Measurements from ENCODE around the gene STAT1. TPM values are rescaled to one million over a fixed set of nuclear protein-coding genes. Genes with fewer than 3 reads are reported as not detected.

The STAT1 gene
- polyA plus RNA-seq, 1 donor from 2014 or later: 73.8 TPM

- peaks cover 0 to 2% (median 0%) of the 10 kb centered on the region in 3 donors for H3K9me3 Mint-ChIP-seq
- no peaks in the 10 kb centered on the region for H3K36me3 Mint-ChIP-seq
- H3K27me3 Mint-ChIP-seq: no peaks in the 10 kb centered on the region
- H3K4me1 Mint-ChIP-seq: peaks cover 4 to 10% (median 9%) of the 10 kb centered on the region in 3 donors
- H3K27ac Mint-ChIP-seq: no peak overlapping the region
- H3K4me3 Mint-ChIP-seq: no peak overlapping the region
Observed at GRCh38 chr2:191020221-191020741, 6.3 kb upstream of the STAT1 start.

GRCh38 chr2:191019376-191019775, 5.4 kb upstream of the STAT1 start:
- Mint-ChIP-seq H3K27me3 (no peaks in the 10 kb centered on the region), H3K4me1 (peaks cover 4 to 10% (median 9%) of the 10 kb centered on the region in 3 donors), H3K4me3 (no peak overlapping the region), H3K36me3 (no peaks in the 10 kb centered on the region), H3K27ac (no peak overlapping the region), H3K9me3 (peaks cover 0 to 2% (median 0%) of the 10 kb centered on the region in 3 donors)

GRCh38 chr2:191018643-191019119, 4.7 kb upstream of the STAT1 start:
- Mint-ChIP-seq H3K4me1 (peaks cover 4 to 10% (median 9%) of the 10 kb centered on the region in 3 donors), H3K4me3 (peak overlapping the region in 3 of 4 donors; percentile 13 to 79 (median 52)), H3K27me3 (no peaks in the 10 kb centered on the region), H3K9me3 (peaks cover 0 to 2% (median 0%) of the 10 kb centered on the region in 3 donors), H3K36me3 (no peaks in the 10 kb centered on the region), H3K27ac (peak overlapping the region in 2 of 3 donors; percentile 74 to 78)

GRCh38 chr2:191018048-191018447, 4.1 kb upstream of the STAT1 start:
- no peaks in the 10 kb centered on the region for H3K27me3 Mint-ChIP-seq
- peak overlapping the region in 1 of 4 donors; percentile 79 for H3K4me3 Mint-ChIP-seq
- no peaks in the 10 kb centered on the region for H3K36me3 Mint-ChIP-seq
- H3K27ac Mint-ChIP-seq: peak overlapping the region in 1 of 3 donors; percentile 78
- peaks cover 0 to 2% (median 0%) of the 10 kb centered on the region in 3 donors for H3K9me3 Mint-ChIP-seq
- peaks cover 4 to 10% (median 9%) of the 10 kb centered on the region in 3 donors for H3K4me1 Mint-ChIP-seq

GRCh38 chr2:191015831-191016230, 1.9 kb upstream of the STAT1 start:
- Mint-ChIP-seq H3K27me3 (no peaks in the 10 kb centered on the region), H3K4me3 (no peak overlapping the region), H3K9me3 (peaks cover 0 to 2% (median 0%) of the 10 kb centered on the region in 3 donors), H3K27ac (peak overlapping the region in 1 of 3 donors; percentile 84), H3K36me3 (no peaks in the 10 kb centered on the region), H3K4me1 (peaks cover 9 to 18% (median 12%) of the 10 kb centered on the region in 3 donors)

GRCh38 chr2:191015239-191015638, 1.3 kb upstream of the STAT1 start:
- no peaks in the 10 kb centered on the region for H3K36me3 Mint-ChIP-seq
- H3K4me1 Mint-ChIP-seq: peaks cover 10 to 19% (median 15%) of the 10 kb centered on the region in 3 donors

GRCh38 chr2:191014653-191015020, 666 bp upstream of the STAT1 start:
- Mint-ChIP-seq H3K4me1 (peaks cover 16 to 20% (median 19%) of the 10 kb centered on the region in 3 donors), H3K27me3 (no peaks in the 10 kb centered on the region), H3K9me3 (peaks cover 0 to 2% (median 0%) of the 10 kb centered on the region in 3 donors), H3K36me3 (no peaks in the 10 kb centered on the region), H3K27ac (no peak overlapping the region), H3K4me3 (no peak overlapping the region)

More at GRCh38 chr2:191015239-191015638, 1.3 kb upstream of the STAT1 start:
- no peaks in the 10 kb centered on the region for H3K27me3 Mint-ChIP-seq
- H3K9me3 Mint-ChIP-seq: peaks cover 0 to 2% (median 0%) of the 10 kb centered on the region in 3 donors
- H3K4me3 Mint-ChIP-seq: peak overlapping the region in 1 of 4 donors; percentile 47
- H3K27ac Mint-ChIP-seq: no peak overlapping the region

GRCh38 chr2:191013682-191013931, 364 bp downstream of the STAT1 start:
- H3K9me3 Mint-ChIP-seq: peaks cover 0 to 2% (median 0%) of the 10 kb centered on the region in 3 donors
- H3K4me3 Mint-ChIP-seq: no peak overlapping the region
- no peaks in the 10 kb centered on the region for H3K27me3 Mint-ChIP-seq
- no peaks in the 10 kb centered on the region for H3K36me3 Mint-ChIP-seq
- H3K4me1 Mint-ChIP-seq: peaks cover 20 to 22% (median 21%) of the 10 kb centered on the region in 3 donors
- H3K27ac Mint-ChIP-seq: no peak overlapping the region

GRCh38 chr2:191012845-191013681, 908 bp downstream of the STAT1 start:
- H3K27me3 Mint-ChIP-seq: no peaks in the 10 kb centered on the region
- H3K27ac Mint-ChIP-seq: no peak overlapping the region

GRCh38 chr2:191012346-191012745, 1.6 kb downstream of the STAT1 start:
- no peak overlapping the region for H3K27ac Mint-ChIP-seq

More at GRCh38 chr2:191012845-191013681, 908 bp downstream of the STAT1 start:
- Mint-ChIP-seq H3K36me3 (no peaks in the 10 kb centered on the region), H3K4me3 (no peak overlapping the region), H3K4me1 (peaks cover 21 to 25% (median 24%) of the 10 kb centered on the region in 3 donors), H3K9me3 (peaks cover 0 to 2% (median 0%) of the 10 kb centered on the region in 3 donors)

GRCh38 chr2:191010887-191011885, 2.8 kb downstream of the STAT1 start:
- peaks cover 22 to 27% (median 25%) of the 10 kb centered on the region in 3 donors for H3K4me1 Mint-ChIP-seq
- H3K4me3 Mint-ChIP-seq: peak overlapping the region in 3 of 4 donors; percentile 7 to 41 (median 39)
- no peaks in the 10 kb centered on the region for H3K27me3 Mint-ChIP-seq
- H3K36me3 Mint-ChIP-seq: peaks cover 3% of the 10 kb centered on the region
- peaks cover 0 to 2% (median 0%) of the 10 kb centered on the region in 3 donors for H3K9me3 Mint-ChIP-seq
- H3K27ac Mint-ChIP-seq: peak overlapping the region in 1 of 3 donors; percentile 59

More at GRCh38 chr2:191012346-191012745, 1.6 kb downstream of the STAT1 start:
- H3K27me3 Mint-ChIP-seq: no peaks in the 10 kb centered on the region
- H3K4me1 Mint-ChIP-seq: peaks cover 23 to 25% (median 25%) of the 10 kb centered on the region in 3 donors
- H3K9me3 Mint-ChIP-seq: peaks cover 0 to 2% (median 0%) of the 10 kb centered on the region in 3 donors
- H3K4me3 Mint-ChIP-seq: no peak overlapping the region
- H3K36me3 Mint-ChIP-seq: no peaks in the 10 kb centered on the region

- H3K4me3 Mint-ChIP-seq: peak overlapping the region in 2 of 4 donors; percentile 34 to 85
- peak overlapping the region in 1 of 3 donors; percentile 28 for H3K27ac Mint-ChIP-seq
- H3K9me3 Mint-ChIP-seq: no peaks in the 10 kb centered on the region
- H3K36me3 Mint-ChIP-seq: peaks cover 4% of the 10 kb centered on the region
- peaks cover 21 to 27% (median 25%) of the 10 kb centered on the region in 3 donors for H3K4me1 Mint-ChIP-seq
- no peaks in the 10 kb centered on the region for H3K27me3 Mint-ChIP-seq
Observed at GRCh38 chr2:191009541-191010374, 4.2 kb downstream of the STAT1 start.

GRCh38 chr2:191008286-191008685, 5.7 kb downstream of the STAT1 start:
- no peaks in the 10 kb centered on the region for H3K27me3 Mint-ChIP-seq
- peaks cover 21 to 27% (median 25%) of the 10 kb centered on the region in 3 donors for H3K4me1 Mint-ChIP-seq
- no peaks in the 10 kb centered on the region for H3K9me3 Mint-ChIP-seq
- H3K27ac Mint-ChIP-seq: peak overlapping the region in 1 of 3 donors; percentile 11
- peaks cover 11% of the 10 kb centered on the region for H3K36me3 Mint-ChIP-seq
- H3K4me3 Mint-ChIP-seq: peak overlapping the region in 1 of 4 donors; percentile 23
